K562 (cell line): ENCODE measurements around the gene KAZN. TPM values are rescaled to one million over a fixed set of nuclear protein-coding genes. Genes with fewer than 3 reads are reported as not detected.
A peak's percentile ranks its signal among the peaks of the same experiment; 100 is the strongest.

ENCODE experiments used
- ATAC-seq: fragments of 200-7000 bp; cut with Tn5 transposase; 3 replicates; pipeline ENCODE4 v1.9.1; 2020; ENCODE audit warnings: moderate library complexity
- BruUV-seq: library from RNA; stranded (reverse); fragments of 400-500 nt; replicated peaks from 2 replicates; lab custom pipeline; 2021; lab: Mats Ljungman, UMichigan
- CTCF ChIA-PET: fragments of 300-600 bp; formaldehyde crosslinking; extraction: SDS; loops from one replicate; lab custom pipeline; 2021; ENCODE audit warnings: low intra/inter-chr PET ratio; lab: Yijun Ruan, JAX
- POLR2A ChIA-PET: fragments of 300-600, 350-650 bp; sonication (Branson Sonifier 250); formaldehyde crosslinking; extraction: SDS; loops from one replicate; lab custom pipeline; 2021; ENCODE audit warnings: antibody characterized with exemption, inconsistent platforms; lab: Yijun Ruan, JAX
- DNase-seq, 4 experiments: peaks; one replicate each; pipeline versions ENCODE4 v3.0.0 to v3.0.0-alpha.2; 2011 to 2018; ENCODE audit warnings: low spot score in 3 of 4, mixed read lengths in 3 of 4; ENCODE audit errors: extremely low read depth in 1 of 4
- FAIRE-seq: peaks from 2 replicates; lab custom pipeline; 2011; peaks lifted over from hg19 to GRCh38; lab: Jason Lieb, UNC
- H2AFZ ChIP-seq: 2 replicates; pipeline ENCODE4 v1.6.0; 2011; ENCODE audit warnings: low read depth, low read length, control low read depth, inconsistent platforms
- H3K27ac ChIP-seq: fragments of 200-600 bp; 3 replicates; pipeline ENCODE4 v1.8.0; 2011; ENCODE audit warnings: low read depth, mild to moderate bottlenecking, control low read depth, inconsistent platforms, low read length, moderate library complexity, mixed read lengths; ENCODE audit errors: extremely low read depth
- H3K27me3 ChIP-seq, 2 experiments: fragments of 300-600 bp in 1 of 2; 2 replicates in 1 of 2; 3 replicates in 1 of 2; pipeline versions ENCODE4 v1.6.0 to v1.8.0; 2011; ENCODE audit warnings: inconsistent platforms in 2 of 2, low read length in 2 of 2, mild to moderate bottlenecking in 1 of 2, mixed read lengths in 1 of 2, moderate library complexity in 1 of 2; ENCODE audit not compliant: control insufficient read depth in 2 of 2, insufficient read depth in 2 of 2
- H3K36me3 ChIP-seq: fragments of 300-600 bp; 3 replicates; pipeline ENCODE4 v1.8.0; 2011; ENCODE audit warnings: mild to moderate bottlenecking, low read length, inconsistent platforms; ENCODE audit not compliant: control insufficient read depth, insufficient read depth
- H3K4me1 ChIP-seq, 2 experiments: fragments of 200-600 bp in 1 of 2; replicated peaks in 1 of 2; 2 replicates in 1 of 2; 3 replicates in 1 of 2; pipeline versions ENCODE4 v1.5.1 to v1.8.0; 2011; ENCODE audit warnings: inconsistent platforms in 2 of 2, low read length in 2 of 2, mild to moderate bottlenecking in 1 of 2, mixed read lengths in 1 of 2, moderate library complexity in 1 of 2; ENCODE audit not compliant: control insufficient read depth in 2 of 2, insufficient read depth in 2 of 2
- H3K4me2 ChIP-seq: 2 replicates; pipeline ENCODE4 v1.6.1; 2011; ENCODE audit warnings: low read length, control low read depth, inconsistent platforms, mixed read lengths; ENCODE audit not compliant: insufficient read depth
- H3K4me3 ChIP-seq: fragments of 200-600 bp; sonication (generic), shearing (Covaris generic); 2 replicates; pipeline ENCODE4 v1.5.1; 2016; ENCODE audit warnings: control low read depth, inconsistent platforms
- H3K79me2 ChIP-seq: fragments of 200-600 bp; 3 replicates; pipeline ENCODE4 v1.8.0; 2011; ENCODE audit warnings: low read length, inconsistent platforms; ENCODE audit not compliant: control insufficient read depth, insufficient read depth
- H3K9ac ChIP-seq, 2 experiments: 2 replicates each; pipeline versions ENCODE4 v1.6.0 to v1.6.1; 2011; ENCODE audit warnings: low read depth in 2 of 2, low read length in 2 of 2, control low read depth in 1 of 2, inconsistent platforms in 1 of 2, mild to moderate bottlenecking in 1 of 2, mixed read lengths in 1 of 2; ENCODE audit not compliant: insufficient read depth in 1 of 2
- H3K9me1 ChIP-seq: one replicate; pipeline ENCODE4 v1.6.0; 2011; ENCODE audit warnings: inconsistent platforms, mild to moderate bottlenecking, low read length, moderate library complexity; ENCODE audit not compliant: control insufficient read depth, insufficient read depth
- H3K9me3 ChIP-seq: replicated peaks from 2 replicates; pipeline ENCODE4 v1.5.1; 2011; ENCODE audit warnings: low read depth, low read length, inconsistent platforms; ENCODE audit not compliant: control insufficient read depth, insufficient read depth
- H4K20me1 ChIP-seq: replicated peaks from 2 replicates; pipeline ENCODE4 v1.6.1; 2011; ENCODE audit warnings: low read length, inconsistent platforms, mixed read lengths; ENCODE audit not compliant: control insufficient read depth, insufficient read depth
- ATF3 ChIP-seq, 2 experiments: fragments of 450-650 bp in 1 of 2; sonication (generic) in 1 of 2; formaldehyde crosslinking in 1 of 2; IDR thresholded peaks in 1 of 2; conservative IDR thresholded peaks in 1 of 2; 2 replicates each; pipeline versions ENCODE4 v1.6.1 to v1.8.1; 2016 to 2023; ENCODE audit warnings: mild to moderate bottlenecking in 2 of 2, moderate library complexity in 2 of 2, inconsistent platforms in 1 of 2, missing genetic modification reagents in 1 of 2
- CBFA2T2 ChIP-seq: fragments of 450-650 bp; conservative IDR thresholded peaks from 2 replicates; pipeline ENCODE4 v1.6.1; 2017; ENCODE audit warnings: mild to moderate bottlenecking
- CEBPG ChIP-seq, 3 experiments: fragments of 200-800 bp in 1 of 3; sonication (Bioruptor generic) in 1 of 3; sonication (generic) in 1 of 3; formaldehyde crosslinking in 1 of 3; IDR thresholded peaks in 2 of 3; conservative IDR thresholded peaks in 1 of 3; 2 replicates each; pipeline versions ENCODE4 v1.6.1 to v1.8.0; 2016 to 2022; ENCODE audit warnings: missing compliant biosample characterization in 2 of 3, missing genetic modification characterization in 2 of 3, mild to moderate bottlenecking in 1 of 3, missing genetic modification reagents in 1 of 3
- CTCF ChIP-seq, 3 experiments: IDR thresholded peaks in 2 of 3; conservative IDR thresholded peaks in 1 of 3; 2 replicates each; pipeline ENCODE4 v1.5.1; 2011 to 2012; ENCODE audit warnings: low read length in 3 of 3, mild to moderate bottlenecking in 3 of 3, control low read depth in 2 of 3, improper control_type of control experiment in 1 of 3, inconsistent platforms in 1 of 3, low read depth in 1 of 3, mixed read lengths in 1 of 3, moderate library complexity in 1 of 3; ENCODE audit not compliant: insufficient read depth in 2 of 3
- ELF4 ChIP-seq: fragments of 450-650 bp; formaldehyde crosslinking; IDR thresholded peaks from 2 replicates; pipeline ENCODE4 v1.4.0; 2022; ENCODE audit warnings: missing genetic modification characterization
- FOS ChIP-seq: IDR thresholded peaks from 3 replicates; pipeline ENCODE4 v1.6.1; 2011; ENCODE audit not compliant: insufficient read length; ENCODE audit errors: extremely low read depth
- KLF13 ChIP-seq: fragments of 450-650 bp; IDR thresholded peaks from 2 replicates; pipeline ENCODE4 v1.6.1; 2016; ENCODE audit warnings: missing genetic modification characterization, low read depth, mild to moderate bottlenecking, missing compliant biosample characterization, moderate library complexity, borderline replicate concordance
- L3MBTL2 ChIP-seq: fragments of 450-650 bp; IDR thresholded peaks from 2 replicates; pipeline ENCODE4 v1.6.1; 2016; ENCODE audit warnings: mild to moderate bottlenecking, moderate library complexity
- PKNOX1 ChIP-seq: fragments of 450-650 bp; IDR thresholded peaks from 2 replicates; pipeline ENCODE4 v1.6.1; 2016
- RAD51 ChIP-seq: fragments of 450-650 bp; IDR thresholded peaks from 2 replicates; pipeline ENCODE4 v1.7.1; 2016; ENCODE audit warnings: low read depth, mild to moderate bottlenecking, borderline replicate concordance
- SMARCA4 ChIP-seq: fragments of 450-650 bp; IDR thresholded peaks from 2 replicates; pipeline ENCODE4 v1.6.1; 2016
- USF1 ChIP-seq: sonication (generic); formaldehyde crosslinking; IDR thresholded peaks from 2 replicates; pipeline ENCODE4 v1.9.0; 2022; ENCODE audit warnings: mild to moderate bottlenecking, missing genetic modification reagents
- ZNF277 ChIP-seq: fragments of 250-450 bp; sonication (Bioruptor Pico); IDR thresholded peaks from 2 replicates; pipeline ENCODE4 v1.8.0; 2022; ENCODE audit warnings: inconsistent platforms, mild to moderate bottlenecking, moderate library complexity, borderline replicate concordance
- ZNF778 ChIP-seq: fragments of 450-650 bp; formaldehyde crosslinking; IDR thresholded peaks from 2 replicates; pipeline ENCODE4 v1.4.0; 2020; ENCODE audit warnings: mild to moderate bottlenecking, moderate library complexity
- ZNF79 ChIP-seq: fragments of 250-450 bp; sonication (Bioruptor Pico); IDR thresholded peaks from 2 replicates; pipeline ENCODE4 v1.4.0; 2020; ENCODE audit warnings: low read depth, mild to moderate bottlenecking, moderate library complexity
- in situ Hi-C: fragments of 300-500 bp; cut with MboI; formaldehyde crosslinking; loops from 4 replicates; pipeline ENCODE4 v1.15.0; 2018; ENCODE audit warnings: inconsistent platforms, mixed read lengths
- intact Hi-C: fragments of 100-400 bp; cut with micrococcal nuclease; formaldehyde crosslinking; loops from 2 replicates; pipeline ENCODE4 v1.14.2; 2022
- polyA plus RNA-seq, 8 experiments: library from polyadenylated mRNA; depleted of rRNA in 4 of 8; stranded (reverse) in 5 of 8; unstranded in 3 of 8; fragments of >200 nt; fragmentation: Nextera tagmentation in 2 of 8; fragmentation: Illumina TruSeq in 1 of 8; extraction: Ambion mirVana in 2 of 8; extraction: Trizol in 1 of 8; gene quantifications; 2 replicates each; pipeline versions ENCODE4 v1.2.1 to v1.2.3, GENCODE V29; 2011 to 2014; ENCODE audit warnings: inconsistent platforms in 1 of 8, missing spikeins in 1 of 8
- total RNA-seq, 7 experiments: library from RNA; depleted of rRNA in 6 of 7; stranded (reverse); fragments of >200 nt in 6 of 7; fragmentation: Illumina TruSeq in 2 of 7; extraction: Trizol in 2 of 7; gene quantifications; 2 replicates each; pipeline versions ENCODE4 v1.2.1 to v1.2.3, GENCODE V29; 2011 to 2021; ENCODE audit warnings: low replicate concordance in 1 of 7

The KAZN gene
- total and polyA plus RNA-seq, 9 of the 15 experiments (the other 6 are each of a cell fraction or from before 2014, with no cell fraction given), result 2.1 to 21.6 (median 5.4) TPM

GRCh38 chr1:14897080-14897449 is 298.6 kb downstream of the KAZN start:
- H3K9me1 ChIP-seq, result no peaks in the 10 kb centered on the region
- ChIA-PET CTCF (no interaction called here), POLR2A (interaction anchor here (0.5 to 3.6 kb wide), 9 partner anchors 14 to 119 kb away, joined by 3 to 17 read pairs (median 3); no protein-coding TSS in a partner anchor)
- H3K4me3 ChIP-seq, result no peak overlapping the region
- peaks cover 10 to 60% of the 10 kb centered on the region in 2 experiments for H3K27me3 ChIP-seq
- in situ Hi-C loops, result no loop called here
- H4K20me1 ChIP-seq, result no peaks in the 10 kb centered on the region
- BruUV-seq, result no TSS peak
- DNase-seq, result peak; percentile 43 to 79 (median 74)
- intact Hi-C loops, result no loop called here
- no peaks in the 10 kb centered on the region for H3K9me3 ChIP-seq
- peaks cover 4 to 10% of the 10 kb centered on the region in 2 experiments; a peak in 2 of 5 replicates for H3K4me1 ChIP-seq
- peak; percentile 97 for ATAC-seq
- H3K9ac ChIP-seq, result no peak overlapping the region
- no peak overlapping the region for H3K4me2 ChIP-seq
- peak; percentile 72 for FAIRE-seq
- peak overlapping the region; percentile 37; the same call in 1 of the 2 replicates for H2AFZ ChIP-seq
- no peaks in the 10 kb centered on the region for H3K79me2 ChIP-seq
- H3K27ac ChIP-seq, result no peak overlapping the region
- H3K36me3 ChIP-seq, result no peaks in the 10 kb centered on the region
- peak; percentile 67 for TF ChIP-seq PKNOX1
- peak; percentile 88 for TF ChIP-seq CEBPG (CRISPR knock-in tag; IDR thresholded peaks at IDR 0.05)
- peak in 1 of 2 experiments; percentile 83; a peak in 2 of 4 replicates for TF ChIP-seq CEBPG (tag; conservative IDR thresholded peaks at IDR 0.05 in 1 of 2, IDR thresholded peaks at IDR 0.05 in 1 of 2)
- TF ChIP-seq ELF4 (CRISPR knock-in tag), result no peak
- peak; percentile 33; the same call in 1 of the 2 replicates for TF ChIP-seq CBFA2T2
- peak; percentile 48; the same call in 1 of the 2 replicates for TF ChIP-seq L3MBTL2
- TF ChIP-seq FOS, result peak; percentile 74
- no peak for TF ChIP-seq CTCF (IDR thresholded peaks at IDR 0.05 in 2 of 3, conservative IDR thresholded peaks at IDR 0.05 in 1 of 3; ENCODE audit: insufficient read depth in 2 of 3, low read depth in 1 of 3, low read length in 3 of 3)
- TF ChIP-seq KLF13, result no peak
- TF ChIP-seq ZNF778 (CRISPR knock-in tag), result no peak
- peak; percentile 65; the same call in 1 of the 2 replicates for TF ChIP-seq ATF3 (IDR thresholded peaks at IDR 0.05)
- TF ChIP-seq ATF3 (CRISPR knock-in tag; conservative IDR thresholded peaks at IDR 0.05), result no peak
- no peak for TF ChIP-seq ZNF79 (CRISPR knock-in tag)
- TF ChIP-seq USF1, result peak; percentile 98
- TF ChIP-seq RAD51, result peak; percentile 94
- no peak for TF ChIP-seq ZNF277 (CRISPR knock-in tag)
- TF ChIP-seq SMARCA4, result no peak
